ENCODE measurements around the gene KIF5C.
A peak's percentile ranks its signal among the peaks of the same experiment; 100 is the strongest.

Gene KIF5C

DNA sequence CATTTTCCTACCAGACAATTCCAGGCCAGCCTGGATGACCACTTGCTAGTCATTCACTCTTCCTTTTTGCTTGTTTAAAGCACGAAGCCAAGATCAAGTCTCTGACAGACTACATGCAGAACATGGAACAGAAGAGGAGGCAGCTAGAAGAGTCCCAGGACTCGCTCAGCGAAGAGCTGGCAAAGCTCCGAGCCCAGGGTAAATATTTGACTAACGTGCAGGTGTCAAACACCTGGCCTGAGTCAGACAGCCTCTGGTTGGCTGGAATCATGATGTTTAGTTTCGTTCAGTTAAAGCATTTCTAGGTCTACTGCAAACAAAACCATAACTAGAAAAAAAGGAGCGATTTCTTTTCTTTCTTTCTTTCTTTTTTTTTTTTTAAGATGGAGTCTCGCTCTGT, 119.3 kb downstream of the KIF5C start:
- no peak for DNase-seq

DNA sequence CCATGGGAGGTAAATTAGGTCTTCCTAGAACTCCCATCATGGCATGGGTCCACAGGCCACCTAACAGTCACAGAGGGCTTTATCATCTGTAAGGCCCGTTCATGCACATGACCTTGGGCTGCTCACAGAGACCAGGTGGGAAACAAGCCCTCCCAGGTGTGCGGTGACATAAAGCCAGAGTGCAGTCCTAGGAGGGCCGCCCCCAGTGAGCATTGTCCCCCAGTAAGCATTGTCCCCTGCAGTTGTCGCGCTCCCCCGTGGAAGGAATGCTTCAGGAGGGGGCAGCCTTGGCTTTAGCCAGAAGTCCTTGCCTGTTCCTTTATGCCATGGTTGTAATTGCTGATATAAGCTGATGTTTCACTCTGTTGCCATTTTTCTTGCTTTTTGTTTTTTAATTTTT, 121.8 kb downstream of the KIF5C start:
- DNase-seq: no peak

DNA sequence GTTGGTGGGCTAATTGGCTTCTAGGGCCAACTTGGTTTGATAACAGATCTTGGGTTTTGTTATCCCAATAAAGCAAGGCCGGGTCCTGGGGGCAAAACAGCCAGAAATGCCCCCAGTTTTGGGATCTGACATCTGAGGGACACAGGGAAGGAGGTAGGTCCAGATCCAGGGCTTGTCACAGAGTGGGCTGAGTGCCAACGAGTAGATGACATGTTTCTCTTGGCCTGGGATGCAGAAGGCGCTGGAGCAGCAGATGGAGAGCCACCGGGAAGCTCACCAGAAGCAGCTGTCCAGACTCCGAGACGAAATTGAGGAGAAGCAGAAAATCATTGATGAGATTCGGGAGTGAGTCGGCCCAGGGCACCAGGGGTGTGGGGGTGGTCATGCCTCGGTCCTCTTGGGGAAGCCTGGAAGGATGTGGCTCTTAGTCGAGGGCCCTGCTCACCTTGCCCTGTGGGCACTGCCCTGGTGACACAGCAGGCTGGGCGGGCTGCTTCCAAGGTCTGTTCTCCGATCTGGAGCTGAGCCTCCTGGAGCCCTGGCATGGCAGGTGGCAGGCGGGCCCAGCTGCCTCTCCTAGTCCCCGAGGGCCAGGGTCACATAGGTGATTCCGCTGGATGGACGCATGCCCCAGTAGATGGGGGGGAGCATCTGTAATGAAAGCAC, 123.3 kb downstream of the KIF5C start:
- no peak for DNase-seq

DNA sequence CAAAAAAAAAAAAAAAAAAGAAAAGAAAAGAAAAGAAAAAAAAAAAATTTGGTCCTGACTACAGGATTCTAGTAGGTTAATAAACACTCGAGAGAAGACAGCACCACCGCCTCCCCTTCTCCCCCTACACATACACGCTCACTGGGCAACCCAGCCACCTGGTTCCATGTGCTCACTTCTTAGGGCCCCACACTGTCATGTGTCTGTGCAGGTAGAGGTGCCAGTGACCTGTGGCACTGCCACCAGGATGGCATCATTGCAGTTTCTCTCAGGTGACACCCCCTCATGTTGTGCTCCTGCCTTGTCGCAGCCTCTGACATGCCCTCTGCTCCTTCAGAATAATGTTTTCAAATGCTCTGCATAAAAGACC, 123.8 kb downstream of the KIF5C start:
- no peak for DNase-seq

DNA sequence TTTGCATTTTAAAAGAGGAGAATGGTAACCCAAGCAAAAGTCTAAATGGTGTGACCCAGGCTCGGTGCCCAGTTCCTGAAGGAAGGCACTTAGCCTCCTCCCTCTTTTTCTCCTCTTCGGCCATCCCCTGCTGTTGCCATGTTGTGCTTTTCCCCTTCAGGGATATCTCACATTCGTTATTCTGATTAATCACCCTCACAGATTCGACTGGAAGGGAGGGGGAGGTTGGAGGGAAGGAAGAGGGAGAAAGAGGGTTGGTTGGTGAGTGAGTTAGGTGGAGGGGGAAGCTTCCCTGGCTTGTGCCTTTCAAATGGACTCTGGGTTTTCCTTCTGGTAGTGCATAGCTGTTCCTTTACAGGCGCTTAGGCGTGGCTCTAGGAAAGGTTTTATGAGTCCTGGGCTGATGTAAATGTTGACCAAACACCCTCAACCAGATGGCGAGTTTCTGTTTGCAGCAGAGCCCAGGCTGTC, 124.5 kb downstream of the KIF5C start:
- no peak for DNase-seq

DNA sequence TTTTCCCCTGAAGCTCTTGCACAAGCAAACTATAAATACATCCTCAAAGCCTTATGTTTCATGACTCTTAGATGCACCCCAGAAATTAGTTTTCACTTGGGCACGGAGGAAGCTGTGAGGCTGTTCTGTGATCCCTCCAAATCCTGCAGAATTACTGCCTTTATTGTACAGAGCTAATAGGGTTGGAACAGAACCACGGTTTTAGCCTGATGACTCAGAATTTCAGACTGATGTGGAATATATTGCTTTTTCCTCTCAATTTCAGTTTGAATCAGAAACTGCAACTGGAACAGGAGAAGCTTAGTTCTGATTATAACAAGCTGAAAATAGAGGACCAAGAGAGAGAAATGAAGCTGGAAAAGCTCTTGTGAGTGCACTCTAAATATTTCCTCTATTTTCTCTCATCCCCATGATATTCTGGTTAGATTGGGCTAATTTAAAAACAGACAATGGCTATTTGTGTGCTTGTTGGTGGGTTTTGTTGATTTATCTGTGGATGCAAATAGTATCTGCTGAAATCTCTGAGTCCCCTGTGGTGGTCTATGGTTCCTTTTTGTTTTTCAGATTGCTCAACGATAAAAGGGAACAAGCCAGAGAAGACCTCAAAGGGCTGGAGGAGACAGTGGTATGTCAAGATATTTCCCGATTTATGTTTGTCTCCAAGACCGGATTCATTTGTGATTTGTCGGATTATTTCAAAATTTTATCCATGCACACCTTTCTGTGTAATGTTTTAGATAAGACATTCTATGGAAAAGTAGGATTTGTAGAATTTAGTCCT, 125.3 kb downstream of the KIF5C start:
- DNase-seq: no peak

DNA sequence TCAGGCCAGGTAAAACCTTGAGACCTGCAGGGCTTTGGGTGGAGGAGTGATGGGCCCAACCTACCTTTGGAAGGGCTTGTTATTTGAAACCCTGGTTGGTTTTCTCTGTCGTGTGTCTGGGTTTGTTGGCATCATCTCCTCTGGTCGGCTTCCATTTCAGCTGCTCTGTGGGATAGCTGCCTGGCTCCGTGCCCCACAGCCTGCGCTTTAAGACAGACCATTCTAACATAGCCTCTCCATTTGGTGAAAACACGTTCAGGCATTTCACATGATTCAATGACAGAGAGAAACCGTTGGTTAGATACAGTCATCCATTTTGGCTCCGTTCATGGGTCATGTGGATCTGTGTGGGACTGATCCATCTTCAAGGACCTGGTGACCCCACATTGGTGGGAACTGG, 126.5 kb downstream of the KIF5C start:
- DNase-seq: no peak

DNA sequence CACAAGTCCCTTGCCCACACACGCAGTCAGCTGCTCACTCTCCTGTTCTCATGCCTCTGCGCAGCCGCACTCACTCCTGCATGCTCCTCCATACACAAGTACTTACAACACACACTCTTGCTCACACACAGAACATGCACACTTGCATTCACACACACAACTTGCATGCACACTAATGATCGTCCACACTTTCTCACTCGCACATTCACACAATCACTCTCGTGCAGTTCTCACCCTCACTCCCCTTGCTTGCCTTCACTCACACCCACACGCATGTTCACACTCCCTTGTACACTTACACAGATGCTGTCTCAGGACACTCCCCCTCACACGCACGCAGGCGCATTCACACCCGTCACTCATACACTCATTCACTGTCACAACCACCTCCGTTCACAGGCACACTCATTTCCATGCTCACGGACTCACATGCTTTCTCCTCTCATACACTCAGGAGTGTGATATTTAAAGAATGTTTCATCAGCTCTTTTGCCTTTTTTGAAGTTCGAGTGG, 127.4 kb downstream of the KIF5C start:
- no peak for DNase-seq

DNA sequence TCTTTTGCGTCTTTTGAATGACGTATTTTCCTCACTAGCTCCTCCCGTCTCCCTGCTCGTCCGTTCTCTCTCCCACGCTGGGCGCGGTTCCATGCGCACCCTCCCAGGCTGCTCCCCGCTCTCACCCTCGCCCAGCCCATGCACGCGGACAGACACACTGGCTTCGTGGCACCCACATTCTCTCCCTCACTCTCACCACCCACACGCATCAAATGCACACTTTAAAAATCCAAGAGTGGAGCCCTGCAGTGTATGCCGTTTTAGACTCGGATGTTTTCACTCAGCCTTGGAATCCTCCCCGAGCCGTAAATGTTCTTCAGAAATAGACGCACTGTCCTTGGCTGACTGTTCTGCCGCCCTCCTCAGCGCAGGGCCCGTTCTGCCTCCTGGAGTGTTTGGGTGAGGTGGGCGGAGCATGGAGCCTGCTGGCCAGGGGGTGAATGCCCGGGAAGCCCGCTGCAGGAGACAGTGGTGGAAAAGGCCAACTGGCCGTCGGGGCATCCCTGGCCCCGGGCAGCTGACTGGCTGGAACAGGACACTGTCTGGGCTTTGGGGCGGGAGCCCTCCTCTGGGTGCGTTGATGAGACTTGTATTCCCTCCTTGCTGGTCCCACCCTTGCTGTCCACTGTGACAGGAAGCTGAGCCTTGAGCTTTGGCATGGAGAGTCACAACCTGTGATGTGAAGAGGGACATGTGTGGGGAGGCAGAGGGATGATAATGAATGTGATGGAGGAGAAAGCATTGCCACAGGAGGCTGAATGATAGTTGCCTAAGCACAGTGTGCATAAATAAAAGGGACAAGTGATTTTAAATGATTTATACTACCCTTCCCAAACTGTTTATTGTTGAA, 128.1 kb downstream of the KIF5C start:
- DNase-seq: no peak

DNA sequence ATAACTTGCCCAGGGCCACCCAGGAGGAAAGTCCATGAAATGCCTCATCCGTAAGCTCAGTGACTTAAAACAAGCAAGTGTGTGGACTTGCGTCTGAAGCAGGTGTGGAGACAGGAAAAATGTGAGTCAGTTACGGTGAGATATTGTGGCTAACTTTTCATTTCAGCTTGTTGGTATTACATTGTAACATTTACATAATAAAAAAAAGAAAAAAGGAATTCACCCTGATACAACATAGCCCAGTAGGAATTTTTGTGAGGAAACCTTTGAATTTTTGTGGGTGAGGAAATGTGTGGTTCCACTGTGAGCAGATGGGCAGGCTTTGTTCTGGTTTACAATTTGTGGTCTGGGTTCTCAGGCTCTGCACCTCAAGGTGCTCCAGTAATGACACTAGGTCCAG, 129.8 kb downstream of the KIF5C start:
- no peak for DNase-seq

DNA sequence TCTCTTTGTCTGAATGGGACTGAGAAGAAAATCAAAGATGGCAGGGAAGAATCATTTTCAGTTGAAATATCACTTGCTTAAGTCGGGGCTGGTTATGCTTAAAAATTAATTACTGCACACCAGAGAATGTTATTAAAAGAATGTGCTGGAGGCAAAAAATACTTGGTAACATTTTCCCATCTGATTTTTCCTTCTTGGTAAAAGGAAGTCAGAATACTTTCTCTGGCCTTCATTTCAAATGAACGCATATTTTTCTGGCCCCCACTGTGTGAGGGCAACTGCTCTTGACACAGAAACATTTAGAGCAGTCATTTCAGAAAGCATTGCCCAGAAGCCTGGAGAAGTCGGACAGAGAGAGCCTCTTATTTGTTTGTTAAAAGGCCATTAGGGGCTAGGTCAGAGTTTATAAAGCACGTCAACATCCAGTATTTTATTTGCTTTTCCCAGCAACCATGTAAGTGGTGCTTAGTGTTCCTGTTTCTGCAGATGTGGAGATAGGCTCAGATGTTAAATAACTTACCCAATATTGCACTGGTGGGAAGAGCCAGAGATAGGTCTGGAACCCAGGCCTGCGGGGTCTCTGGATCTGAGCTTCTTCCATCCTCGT, 130.5 kb downstream of the KIF5C start:
- DNase-seq: no peak

DNA sequence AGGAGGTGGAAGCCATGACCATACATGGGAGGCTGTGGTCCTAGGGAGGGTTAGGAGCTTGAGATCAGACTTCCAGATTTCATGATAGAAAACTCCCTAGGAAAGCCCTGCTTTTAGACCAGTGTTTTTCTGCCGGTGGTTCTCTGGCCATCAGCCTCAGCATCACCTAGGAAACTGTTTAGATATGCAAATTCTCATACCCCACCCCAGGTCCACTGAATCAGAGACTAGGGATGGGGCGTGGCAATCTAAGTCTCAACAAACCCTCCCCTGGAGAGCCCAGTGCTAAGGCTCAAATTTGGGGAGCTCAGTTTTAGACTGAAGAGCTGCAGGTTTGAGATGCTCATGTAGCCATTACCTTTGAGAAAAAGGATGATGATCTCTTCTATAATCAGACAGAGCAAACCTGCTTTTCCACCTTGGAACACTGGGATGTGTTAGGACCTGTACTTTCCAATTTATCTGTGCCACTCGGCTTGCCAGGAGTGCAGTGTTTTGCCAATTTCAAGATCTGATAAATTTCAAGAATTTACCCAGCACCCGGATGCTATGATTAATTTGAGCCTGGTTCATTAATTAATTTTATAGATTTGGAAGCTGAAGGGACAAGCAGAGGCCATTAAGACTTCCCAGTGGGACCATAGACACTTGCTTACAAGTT, 132.0 kb downstream of the KIF5C start:
- DNase-seq: no peak

DNA sequence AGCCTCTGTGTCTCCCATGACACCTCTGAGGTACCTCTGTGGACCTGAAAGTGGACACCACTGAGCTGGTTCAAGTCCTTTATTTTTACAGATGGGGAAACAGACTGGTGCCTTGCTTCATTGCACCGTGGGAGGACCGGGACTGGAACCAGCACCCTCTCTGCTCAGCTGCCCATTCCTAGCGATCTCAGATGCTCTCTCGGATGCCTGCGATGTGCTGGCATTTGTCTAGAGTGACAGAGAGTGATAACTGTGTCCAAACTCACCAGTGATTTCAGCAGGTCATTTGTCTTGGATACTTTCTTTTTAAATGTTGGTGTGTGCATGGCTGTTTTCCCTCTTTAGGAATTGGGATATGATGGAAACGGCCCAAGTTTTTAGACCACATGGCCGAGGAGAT, 133.4 kb downstream of the KIF5C start:
- DNase-seq: no peak

DNA sequence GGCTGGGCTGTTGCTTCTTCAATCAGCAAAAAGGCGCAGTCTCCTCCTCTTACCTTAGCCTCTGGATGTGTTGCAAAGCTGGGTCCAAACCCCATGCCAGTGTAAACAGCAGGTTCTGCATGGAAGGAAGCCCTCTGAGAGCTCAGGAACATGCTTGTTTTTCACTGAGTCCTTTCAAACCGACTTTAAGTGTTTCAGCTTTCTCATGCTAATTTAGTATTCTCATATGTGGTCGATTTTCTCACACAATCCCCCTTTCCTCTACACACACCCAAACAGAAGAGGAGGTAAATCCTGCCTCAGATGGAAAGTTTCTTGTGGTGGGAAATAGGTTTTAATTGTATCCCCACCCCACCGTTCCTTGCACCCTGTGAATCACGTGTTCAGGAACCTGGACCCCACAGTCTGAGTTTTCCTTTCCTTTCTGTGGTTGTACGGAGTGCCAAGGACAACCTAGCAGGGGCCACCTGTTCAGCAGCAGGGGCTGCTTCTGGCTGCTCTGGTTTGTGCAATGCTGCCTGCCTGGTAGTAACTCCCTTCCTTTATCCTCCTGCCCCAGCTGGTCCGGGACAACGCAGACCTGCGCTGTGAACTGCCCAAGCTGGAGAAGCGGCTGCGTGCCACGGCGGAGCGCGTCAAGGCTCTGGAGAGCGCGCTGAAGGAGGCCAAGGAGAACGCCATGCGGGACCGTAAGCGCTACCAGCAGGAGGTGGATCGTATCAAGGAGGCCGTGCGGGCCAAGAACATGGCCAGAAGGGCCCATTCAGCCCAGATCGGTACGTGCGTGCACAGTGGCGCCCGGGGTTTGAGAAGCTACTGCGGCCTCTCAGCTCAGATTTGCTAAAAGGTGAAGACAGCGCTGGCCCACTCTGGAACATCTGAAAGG, 134.8 kb downstream of the KIF5C start:
- no peak for DNase-seq

DNA sequence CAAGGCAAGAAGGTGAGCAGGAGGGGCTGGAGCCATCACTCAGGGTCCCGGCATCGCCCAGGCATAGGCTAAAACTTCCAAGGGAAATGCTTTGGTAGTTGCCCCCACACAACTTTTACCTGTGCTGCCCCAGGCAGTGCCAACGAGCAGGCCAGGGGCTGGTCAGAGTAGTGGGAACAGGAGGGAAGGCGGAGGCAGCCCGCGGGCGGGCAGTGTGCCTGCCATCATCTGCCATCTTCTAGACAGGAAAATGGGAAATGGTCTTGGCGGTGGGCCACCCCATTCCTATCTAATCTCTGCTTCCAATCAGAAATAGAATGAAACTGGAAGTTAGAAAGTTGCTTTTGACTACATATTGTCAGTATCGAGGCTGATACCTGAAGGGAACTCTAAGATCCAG, 137.5 kb downstream of the KIF5C start:
- no peak for DNase-seq

DNA sequence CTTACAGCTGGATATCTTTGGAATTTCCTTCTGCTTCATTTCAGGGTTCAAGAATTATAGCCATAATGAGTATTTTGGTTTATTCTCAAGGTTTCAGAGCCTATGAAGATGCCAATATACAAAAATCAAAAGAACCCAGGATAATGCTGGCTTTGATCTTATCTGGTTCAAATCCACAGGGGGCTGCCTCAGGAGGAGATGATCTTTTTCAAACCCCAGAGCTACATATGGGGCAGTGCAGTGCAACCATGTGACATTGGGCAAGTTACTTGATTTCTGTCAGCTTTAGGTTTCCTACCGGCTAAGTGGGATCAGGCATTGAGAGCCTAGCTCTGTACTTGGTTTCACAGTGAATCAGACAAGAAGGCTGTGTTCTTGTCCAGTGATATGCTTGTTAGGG, 140.5 kb downstream of the KIF5C start:
- no peak for DNase-seq

DNA sequence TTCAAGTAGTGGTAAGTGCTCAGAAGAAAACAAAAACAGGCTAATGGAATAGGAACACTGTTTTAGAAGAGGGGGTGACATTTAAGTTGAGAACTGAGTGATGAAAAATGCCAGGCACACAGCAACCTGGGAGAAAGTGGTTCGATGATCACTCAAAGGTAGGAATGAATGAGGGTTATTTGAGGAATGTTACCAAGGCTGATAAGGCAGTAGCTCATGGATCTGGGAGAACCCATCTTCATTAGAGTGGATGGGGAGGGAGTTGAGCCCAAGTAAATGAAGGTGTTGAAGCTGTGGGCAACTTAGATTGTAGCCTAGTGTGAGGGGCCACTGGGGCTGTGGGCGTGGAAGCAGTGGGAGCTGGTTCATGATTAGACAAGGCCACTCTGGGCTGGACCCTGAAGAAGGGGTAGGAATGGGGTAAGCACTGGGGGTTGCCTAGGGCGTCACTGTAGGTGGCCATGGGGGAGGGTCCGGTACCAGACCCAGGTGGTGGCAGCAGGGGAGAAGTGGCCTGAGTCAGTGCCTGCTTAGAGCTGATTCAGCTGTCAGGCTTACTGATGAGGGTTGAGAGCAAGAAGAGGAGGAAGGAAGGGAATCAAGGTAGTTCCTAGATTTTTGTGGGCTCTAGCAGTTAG, 141.0 kb downstream of the KIF5C start:
- DNase-seq: no peak

DNA sequence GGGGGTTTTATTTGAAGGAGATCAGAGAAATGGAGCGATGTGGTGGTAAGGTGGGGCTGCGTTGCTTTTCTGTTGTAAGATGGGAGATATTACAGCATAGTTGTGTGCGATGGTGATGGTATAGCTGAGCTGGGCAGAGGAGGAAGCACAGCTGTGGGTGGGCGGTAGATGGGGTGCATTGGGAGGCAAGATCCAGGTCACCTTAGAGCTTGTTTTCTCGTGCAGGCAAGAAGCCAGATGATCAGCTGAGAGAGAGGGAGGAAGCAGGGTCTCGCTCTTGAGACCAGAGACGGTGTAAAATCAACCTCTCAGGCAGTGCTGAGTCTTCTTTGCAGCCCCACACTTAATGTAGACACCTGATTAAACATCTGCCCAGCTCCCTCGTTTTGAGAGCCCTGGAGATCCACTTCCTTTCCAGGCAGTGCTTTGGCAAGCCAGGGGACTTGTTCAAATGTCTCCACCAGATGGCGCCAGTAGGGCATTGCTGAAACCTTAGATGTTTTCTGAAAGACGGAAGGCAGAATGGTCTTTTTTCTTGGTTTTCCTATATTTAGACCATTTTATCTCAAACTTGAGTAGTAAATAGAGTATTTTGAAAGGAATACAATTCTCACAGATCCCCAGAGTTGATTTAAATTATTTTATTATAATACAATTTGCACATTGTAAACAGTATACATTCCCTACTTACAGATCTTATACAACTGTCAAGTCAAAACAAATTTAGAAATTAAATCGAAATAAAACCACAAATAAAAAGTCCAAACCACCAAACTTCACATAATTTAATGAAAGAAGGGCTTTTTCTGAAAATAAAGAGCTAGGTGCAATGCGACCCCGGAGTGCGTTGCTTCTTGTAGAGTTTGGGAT, 142.3 kb downstream of the KIF5C start:
- peak; percentile 60 for DNase-seq

DNA sequence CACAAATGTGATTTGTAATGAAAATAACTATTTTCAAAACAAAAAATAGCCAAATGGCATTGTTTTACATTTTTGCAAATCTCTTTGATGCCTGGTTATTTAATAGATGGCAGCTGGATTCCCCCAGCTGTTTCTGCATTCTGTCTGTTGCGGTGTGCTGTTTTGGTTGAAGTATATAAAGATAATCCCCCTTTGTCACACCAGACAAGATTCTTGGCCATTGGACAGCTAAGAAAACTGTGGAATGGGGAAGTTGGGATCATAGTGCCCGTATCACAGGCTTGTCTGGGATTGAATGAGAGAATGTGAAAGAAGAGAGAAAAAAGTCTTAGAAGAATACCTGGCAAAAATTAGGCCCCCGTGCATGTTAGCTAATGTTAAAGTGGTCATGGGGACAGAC, 144.0 kb downstream of the KIF5C start:
- DNase-seq: no peak

DNA sequence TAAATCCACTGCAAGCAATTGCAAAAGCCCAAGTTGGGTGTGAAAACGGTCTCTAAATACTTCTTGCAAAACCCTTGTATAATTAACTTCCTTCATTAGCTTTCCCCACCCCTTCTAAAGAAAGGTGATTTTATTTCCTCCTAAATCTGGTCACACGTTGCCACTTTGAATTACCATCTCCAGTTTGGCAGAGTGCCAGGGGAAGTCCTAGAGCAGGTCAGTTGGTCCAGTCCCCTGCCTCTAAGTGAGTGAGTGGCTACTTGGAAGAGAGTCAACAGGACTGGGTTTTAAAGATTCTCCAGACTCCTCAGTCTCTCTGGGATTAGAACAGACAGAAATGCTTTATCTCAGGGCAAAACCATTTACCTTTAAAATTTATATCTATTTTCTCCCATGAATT, 144.7 kb downstream of the KIF5C start:
- no peak for DNase-seq
